ENCODE results near the gene B3GNT3. TPM values are rescaled to one million over a fixed set of nuclear protein-coding genes. Genes with fewer than 3 reads are reported as not detected.

B3GNT3 gene
- total and polyA plus RNA-seq, 2 of the 8 experiments (the other 6 are each of a cell fraction or from before 2014, with no cell fraction given) = 1.5 TPM

DNA sequence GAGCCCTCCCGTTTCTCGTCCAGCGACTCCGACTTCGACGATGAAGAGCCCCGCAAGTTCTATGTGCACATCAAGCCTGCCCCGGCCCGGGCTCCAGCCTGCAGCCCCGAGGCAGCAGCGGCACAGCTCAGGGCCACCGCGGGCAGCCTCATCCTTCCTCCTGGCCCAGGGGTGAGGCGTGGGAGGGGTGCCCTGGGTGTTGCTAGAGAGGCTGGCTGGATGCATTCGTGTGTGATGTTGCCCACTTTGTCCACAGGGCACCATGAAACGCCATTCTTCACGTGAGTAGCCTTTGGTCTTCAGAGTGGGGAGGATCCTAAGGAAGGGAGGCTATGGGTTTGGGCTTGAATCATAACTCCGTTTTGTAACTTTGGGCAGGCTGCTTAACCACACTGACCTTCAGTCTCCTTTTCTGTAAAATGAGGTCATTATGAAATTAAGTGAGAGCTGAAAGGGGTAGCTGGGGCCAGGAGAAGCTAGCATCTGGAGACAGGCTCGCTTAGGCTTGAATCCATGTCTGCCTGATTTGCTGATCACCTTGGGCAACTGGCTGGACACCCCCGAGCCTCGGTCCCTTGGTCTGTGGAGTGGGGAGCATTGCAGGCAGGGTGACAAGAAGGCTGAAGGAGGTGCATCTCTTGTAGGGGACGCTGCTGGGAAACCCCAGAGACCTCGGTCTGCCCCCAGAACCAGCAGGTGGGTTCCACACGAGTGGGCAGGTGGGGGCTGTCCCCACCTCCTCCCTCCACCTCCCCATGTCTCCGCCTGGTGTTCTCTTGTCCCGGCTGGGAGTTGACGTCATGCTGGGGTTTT, 18.7 kb upstream of the B3GNT3 start (continued):
- TF ChIP-seq, protein P1, sequence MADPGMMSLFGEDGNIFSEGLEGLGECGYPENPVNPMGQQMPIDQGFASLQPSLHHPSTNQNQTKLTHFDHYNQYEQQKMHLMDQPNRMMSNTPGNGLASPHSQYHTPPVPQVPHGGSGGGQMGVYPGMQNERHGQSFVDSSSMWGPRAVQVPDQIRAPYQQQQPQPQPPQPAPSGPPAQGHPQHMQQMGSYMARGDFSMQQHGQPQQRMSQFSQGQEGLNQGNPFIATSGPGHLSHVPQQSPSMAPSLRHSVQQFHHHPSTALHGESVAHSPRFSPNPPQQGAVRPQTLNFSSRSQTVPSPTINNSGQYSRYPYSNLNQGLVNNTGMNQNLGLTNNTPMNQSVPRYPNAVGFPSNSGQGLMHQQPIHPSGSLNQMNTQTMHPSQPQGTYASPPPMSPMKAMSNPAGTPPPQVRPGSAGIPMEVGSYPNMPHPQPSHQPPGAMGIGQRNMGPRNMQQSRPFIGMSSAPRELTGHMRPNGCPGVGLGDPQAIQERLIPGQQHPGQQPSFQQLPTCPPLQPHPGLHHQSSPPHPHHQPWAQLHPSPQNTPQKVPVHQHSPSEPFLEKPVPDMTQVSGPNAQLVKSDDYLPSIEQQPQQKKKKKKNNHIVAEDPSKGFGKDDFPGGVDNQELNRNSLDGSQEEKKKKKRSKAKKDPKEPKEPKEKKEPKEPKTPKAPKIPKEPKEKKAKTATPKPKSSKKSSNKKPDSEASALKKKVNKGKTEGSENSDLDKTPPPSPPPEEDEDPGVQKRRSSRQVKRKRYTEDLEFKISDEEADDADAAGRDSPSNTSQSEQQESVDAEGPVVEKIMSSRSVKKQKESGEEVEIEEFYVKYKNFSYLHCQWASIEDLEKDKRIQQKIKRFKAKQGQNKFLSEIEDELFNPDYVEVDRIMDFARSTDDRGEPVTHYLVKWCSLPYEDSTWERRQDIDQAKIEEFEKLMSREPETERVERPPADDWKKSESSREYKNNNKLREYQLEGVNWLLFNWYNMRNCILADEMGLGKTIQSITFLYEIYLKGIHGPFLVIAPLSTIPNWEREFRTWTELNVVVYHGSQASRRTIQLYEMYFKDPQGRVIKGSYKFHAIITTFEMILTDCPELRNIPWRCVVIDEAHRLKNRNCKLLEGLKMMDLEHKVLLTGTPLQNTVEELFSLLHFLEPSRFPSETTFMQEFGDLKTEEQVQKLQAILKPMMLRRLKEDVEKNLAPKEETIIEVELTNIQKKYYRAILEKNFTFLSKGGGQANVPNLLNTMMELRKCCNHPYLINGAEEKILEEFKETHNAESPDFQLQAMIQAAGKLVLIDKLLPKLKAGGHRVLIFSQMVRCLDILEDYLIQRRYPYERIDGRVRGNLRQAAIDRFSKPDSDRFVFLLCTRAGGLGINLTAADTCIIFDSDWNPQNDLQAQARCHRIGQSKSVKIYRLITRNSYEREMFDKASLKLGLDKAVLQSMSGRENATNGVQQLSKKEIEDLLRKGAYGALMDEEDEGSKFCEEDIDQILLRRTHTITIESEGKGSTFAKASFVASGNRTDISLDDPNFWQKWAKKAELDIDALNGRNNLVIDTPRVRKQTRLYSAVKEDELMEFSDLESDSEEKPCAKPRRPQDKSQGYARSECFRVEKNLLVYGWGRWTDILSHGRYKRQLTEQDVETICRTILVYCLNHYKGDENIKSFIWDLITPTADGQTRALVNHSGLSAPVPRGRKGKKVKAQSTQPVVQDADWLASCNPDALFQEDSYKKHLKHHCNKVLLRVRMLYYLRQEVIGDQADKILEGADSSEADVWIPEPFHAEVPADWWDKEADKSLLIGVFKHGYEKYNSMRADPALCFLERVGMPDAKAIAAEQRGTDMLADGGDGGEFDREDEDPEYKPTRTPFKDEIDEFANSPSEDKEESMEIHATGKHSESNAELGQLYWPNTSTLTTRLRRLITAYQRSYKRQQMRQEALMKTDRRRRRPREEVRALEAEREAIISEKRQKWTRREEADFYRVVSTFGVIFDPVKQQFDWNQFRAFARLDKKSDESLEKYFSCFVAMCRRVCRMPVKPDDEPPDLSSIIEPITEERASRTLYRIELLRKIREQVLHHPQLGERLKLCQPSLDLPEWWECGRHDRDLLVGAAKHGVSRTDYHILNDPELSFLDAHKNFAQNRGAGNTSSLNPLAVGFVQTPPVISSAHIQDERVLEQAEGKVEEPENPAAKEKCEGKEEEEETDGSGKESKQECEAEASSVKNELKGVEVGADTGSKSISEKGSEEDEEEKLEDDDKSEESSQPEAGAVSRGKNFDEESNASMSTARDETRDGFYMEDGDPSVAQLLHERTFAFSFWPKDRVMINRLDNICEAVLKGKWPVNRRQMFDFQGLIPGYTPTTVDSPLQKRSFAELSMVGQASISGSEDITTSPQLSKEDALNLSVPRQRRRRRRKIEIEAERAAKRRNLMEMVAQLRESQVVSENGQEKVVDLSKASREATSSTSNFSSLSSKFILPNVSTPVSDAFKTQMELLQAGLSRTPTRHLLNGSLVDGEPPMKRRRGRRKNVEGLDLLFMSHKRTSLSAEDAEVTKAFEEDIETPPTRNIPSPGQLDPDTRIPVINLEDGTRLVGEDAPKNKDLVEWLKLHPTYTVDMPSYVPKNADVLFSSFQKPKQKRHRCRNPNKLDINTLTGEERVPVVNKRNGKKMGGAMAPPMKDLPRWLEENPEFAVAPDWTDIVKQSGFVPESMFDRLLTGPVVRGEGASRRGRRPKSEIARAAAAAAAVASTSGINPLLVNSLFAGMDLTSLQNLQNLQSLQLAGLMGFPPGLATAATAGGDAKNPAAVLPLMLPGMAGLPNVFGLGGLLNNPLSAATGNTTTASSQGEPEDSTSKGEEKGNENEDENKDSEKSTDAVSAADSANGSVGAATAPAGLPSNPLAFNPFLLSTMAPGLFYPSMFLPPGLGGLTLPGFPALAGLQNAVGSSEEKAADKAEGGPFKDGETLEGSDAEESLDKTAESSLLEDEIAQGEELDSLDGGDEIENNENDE (IDR thresholded peaks at IDR 0.05; ENCODE audit: insufficient replicate concordance, low read length) = no peak
- TF ChIP-seq NRF1 (IDR thresholded peaks at IDR 0.05; ENCODE audit: low read depth, low read length) (no peak), HDAC2 (IDR thresholded peaks at IDR 0.05; ENCODE audit: borderline replicate concordance in 1 of 2, low read depth in 2 of 2, low read length in 2 of 2) (no peak), RNF2 (IDR thresholded peaks at IDR 0.05; ENCODE audit: borderline replicate concordance, low read depth, low read length, missing control alignments, poor library complexity, severe bottlenecking) (no peak), SP2 (IDR thresholded peaks at IDR 0.05; ENCODE audit: low read length) (no peak)
- TF ChIP-seq, protein P2, sequence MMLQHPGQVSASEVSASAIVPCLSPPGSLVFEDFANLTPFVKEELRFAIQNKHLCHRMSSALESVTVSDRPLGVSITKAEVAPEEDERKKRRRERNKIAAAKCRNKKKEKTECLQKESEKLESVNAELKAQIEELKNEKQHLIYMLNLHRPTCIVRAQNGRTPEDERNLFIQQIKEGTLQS (IDR thresholded peaks at IDR 0.05; ENCODE audit: insufficient read depth, low read depth, low read length) = no peak
